IMR-90 (cell line): Measurements from ENCODE around the gene PTPRS. TPM values are rescaled to one million over a fixed set of nuclear protein-coding genes. Genes with fewer than 3 reads are reported as not detected.

Experiments used
- ATAC-seq: fragments of 200-7000 bp; cut with Tn5 transposase; 2 replicates; pipeline ENCODE4 v1.9.1; 2020; ENCODE audit warnings: low read depth, mild to moderate bottlenecking, moderate library complexity
- BruUV-seq: library from RNA; stranded (reverse); fragments of 400-500 nt; replicated peaks from 2 replicates; lab custom pipeline; 2021; lab: Mats Ljungman, UMichigan
- CTCF ChIA-PET: fragments of 300-600 bp; formaldehyde crosslinking; extraction: SDS; loops from one replicate; lab custom pipeline; 2021; ENCODE audit warnings: antibody characterized with exemption; lab: Yijun Ruan, JAX
- POLR2A ChIA-PET: fragments of 300-600 bp; sonication (Branson Sonifier 250); formaldehyde crosslinking; loops from one replicate; lab custom pipeline; 2022; ENCODE audit warnings: antibody characterized with exemption; ENCODE audit not compliant: unreplicated experiment; lab: Charles Lee
- DNase-seq: peaks from one replicate; pipeline ENCODE4 v3.0.0; 2013
- H2AFZ ChIP-seq: replicated peaks from 2 replicates; pipeline ENCODE3; 2013; ENCODE audit warnings: low read length, mild to moderate bottlenecking; ENCODE audit not compliant: poor library complexity
- H2AK5ac ChIP-seq: 2 replicates; pipeline ENCODE4 v1.6.1; 2013; ENCODE audit warnings: low read depth, low read length, inconsistent platforms
- H2AK9ac ChIP-seq: replicated peaks from 2 replicates; pipeline ENCODE3; 2013; ENCODE audit warnings: mild to moderate bottlenecking, low read depth, low read length, moderate library complexity; ENCODE audit not compliant: poor library complexity
- H2BK120ac ChIP-seq: 2 replicates; pipeline ENCODE4 v1.6.1; 2013; ENCODE audit warnings: low read depth, low read length, inconsistent platforms
- H2BK15ac ChIP-seq: 3 replicates; pipeline ENCODE4 v1.6.1; 2013; ENCODE audit warnings: low read depth, low read length, inconsistent platforms
- H2BK20ac ChIP-seq: 2 replicates; pipeline ENCODE4 v1.6.1; 2013; ENCODE audit warnings: low read depth, mild to moderate bottlenecking, inconsistent platforms, low read length, moderate library complexity
- H2BK5ac ChIP-seq: 2 replicates; pipeline ENCODE4 v1.6.1; 2013; ENCODE audit warnings: mild to moderate bottlenecking, low read depth, low read length, inconsistent platforms; ENCODE audit not compliant: poor library complexity, severe bottlenecking
- H3K14ac ChIP-seq: replicated peaks from 2 replicates; pipeline ENCODE4 v1.6.1; 2013; ENCODE audit warnings: low read depth, low read length, inconsistent platforms
- H3K18ac ChIP-seq: 2 replicates; pipeline ENCODE4 v1.6.1; 2013; ENCODE audit warnings: low read depth, low read length, control low read depth
- H3K23ac ChIP-seq: 2 replicates; pipeline ENCODE4 v1.6.1; 2013; ENCODE audit warnings: low read depth, low read length, inconsistent platforms
- H3K27ac ChIP-seq: 2 replicates; pipeline ENCODE4 v1.5.1; 2013; ENCODE audit warnings: mild to moderate bottlenecking, control low read depth, low read length; ENCODE audit not compliant: insufficient read depth
- H3K27me3 ChIP-seq: 2 replicates; pipeline ENCODE4 v1.6.1; 2013; ENCODE audit warnings: low read length; ENCODE audit not compliant: control insufficient read depth, insufficient read depth
- H3K36me3 ChIP-seq: 2 replicates; pipeline ENCODE4 v1.6.1; 2013; ENCODE audit warnings: low read length, mixed read lengths; ENCODE audit not compliant: control insufficient read depth, insufficient read depth
- H3K4ac ChIP-seq: 2 replicates; pipeline ENCODE4 v1.6.1; 2013; ENCODE audit warnings: low read depth, low read length, inconsistent platforms
- H3K4me1 ChIP-seq: 2 replicates; pipeline ENCODE4 v1.6.1; 2013; ENCODE audit warnings: low read length, mixed read lengths; ENCODE audit not compliant: control insufficient read depth, insufficient read depth
- H3K4me2 ChIP-seq: 2 replicates; pipeline ENCODE4 v1.6.1; 2013; ENCODE audit warnings: low read depth, mild to moderate bottlenecking, control low read depth, low read length, moderate library complexity
- H3K4me3 ChIP-seq: 2 replicates; pipeline ENCODE4 v1.5.1; 2013; ENCODE audit warnings: low read depth, mild to moderate bottlenecking, control low read depth, low read length, moderate library complexity; ENCODE audit not compliant: insufficient read depth
- H3K56ac ChIP-seq: 2 replicates; pipeline ENCODE4 v1.6.1; 2013; ENCODE audit warnings: low read length, inconsistent platforms; ENCODE audit not compliant: insufficient read depth; ENCODE audit errors: extremely low read depth
- H3K79me1 ChIP-seq, 2 experiments: 2 replicates each; pipeline ENCODE4 v1.6.1; 2013; ENCODE audit warnings: low read length in 2 of 2, inconsistent platforms in 1 of 2, low read depth in 1 of 2
- H3K9ac ChIP-seq: 2 replicates; pipeline ENCODE4 v1.6.1; 2013; ENCODE audit warnings: low read depth, low read length, control low read depth
- H3K9me1 ChIP-seq: 2 replicates; pipeline ENCODE4 v1.6.1; 2013; ENCODE audit warnings: low read length, inconsistent platforms; ENCODE audit not compliant: insufficient read depth
- H3K9me3 ChIP-seq: 2 replicates; pipeline ENCODE4 v1.6.1; 2013; ENCODE audit warnings: low read length; ENCODE audit not compliant: control insufficient read depth, insufficient read depth
- H4K20me1 ChIP-seq: 2 replicates; pipeline ENCODE4 v1.6.1; 2013; ENCODE audit warnings: low read length, inconsistent platforms; ENCODE audit not compliant: insufficient read depth
- H4K5ac ChIP-seq: 2 replicates; pipeline ENCODE4 v1.6.1; 2013; ENCODE audit warnings: mild to moderate bottlenecking, low read depth, low read length, control low read depth
- H4K8ac ChIP-seq, 2 experiments: 2 replicates each; pipeline ENCODE4 v1.6.1; 2013; ENCODE audit warnings: low read depth in 2 of 2, low read length in 2 of 2, control low read depth in 1 of 2, inconsistent platforms in 1 of 2
- H4K91ac ChIP-seq: 2 replicates; pipeline ENCODE4 v1.6.1; 2013; ENCODE audit warnings: low read depth, low read length, inconsistent platforms; ENCODE audit not compliant: insufficient read depth
- CEBPB ChIP-seq: IDR thresholded peaks from 2 replicates; pipeline ENCODE4 v1.6.1; 2012; ENCODE audit warnings: low read depth, low read length, improper control_type of control experiment
- WGBS, 2 experiments: methylation state at CpG; one replicate each; pipeline versions ENCODE4 v1.1.5 to v1.1.7; 2013; ENCODE audit warnings: missing lambda C conversion rate in 2 of 2; ENCODE audit not compliant: insufficient read length in 1 of 2; ENCODE audit errors: extremely low coverage in 2 of 2; 5-methylcytosine and 5-hydroxymethylcytosine counted together
- dilution Hi-C: fragments of 300-500 bp; cut with HindIII; formaldehyde crosslinking; loops from one replicate; pipeline ENCODE4 v1.14.3; 2018; ENCODE audit warnings: low sequenced_read_pairs; ENCODE audit not compliant: unreplicated experiment
- in situ Hi-C: fragments of 300-500 bp; cut with MboI; formaldehyde crosslinking; loops from 3 replicates; pipeline ENCODE4 v1.14.3; 2019; ENCODE audit warnings: low sequenced_read_pairs, inconsistent platforms, mixed read lengths
- intact Hi-C: fragments of 100-400 bp; cut with micrococcal nuclease; formaldehyde crosslinking; loops from 2 replicates; pipeline ENCODE4 v1.10.0; 2022
- polyA plus RNA-seq, 3 experiments: library from polyadenylated mRNA; depleted of rRNA; stranded (reverse); fragments of >200 nt; gene quantifications; 2 replicates each; pipeline ENCODE4 v1.2.3, GENCODE V29; 2012; ENCODE audit warnings: low replicate concordance in 1 of 3
- total RNA-seq: library from RNA; depleted of rRNA; stranded (reverse); fragments of >200 nt; gene quantifications from 2 replicates; pipeline ENCODE4 v1.2.3, GENCODE V29; 2012

Gene PTPRS
- total and polyA plus RNA-seq, 2 of the 4 experiments (the other 2 are of a cell fraction) = 40.1 to 51.9 TPM

DNA sequence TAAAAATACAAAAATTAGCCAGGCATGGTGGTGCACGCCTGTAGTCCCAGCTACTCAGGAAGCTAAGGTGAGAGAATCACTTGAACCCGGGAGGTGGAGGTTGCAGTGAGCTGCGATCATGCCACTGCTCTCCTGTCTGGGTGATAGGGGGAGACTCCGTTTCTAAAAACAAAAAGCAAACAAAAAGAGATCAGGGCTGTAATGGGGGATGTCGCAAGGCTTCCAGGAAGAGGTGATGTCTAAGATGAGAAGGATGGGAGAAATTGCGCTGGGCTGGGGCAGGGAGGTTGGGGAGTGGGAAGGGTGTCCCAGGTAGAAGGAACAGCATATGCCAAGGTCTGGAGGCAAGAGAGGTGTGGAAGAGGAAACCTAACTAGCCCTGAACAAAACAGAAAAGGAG is 36.1 kb downstream of the PTPRS start:
- intact Hi-C loops = no loop called here
- Histone ChIP-seq H3K27ac (no peak overlapping the region), H2AK9ac (no peak overlapping the region), H3K23ac (no peak overlapping the region), H3K36me3 (no peaks in the 10 kb centered on the region), H3K9me3 (no peaks in the 10 kb centered on the region), H2BK15ac (no peak overlapping the region), H3K4ac (no peak overlapping the region), H3K27me3 (no peaks in the 10 kb centered on the region), H4K91ac (no peak overlapping the region), H2AK5ac (no peak overlapping the region), H3K9ac (no peak overlapping the region), H3K4me2 (no peak overlapping the region), H3K18ac (no peak overlapping the region), H2BK20ac (no peak overlapping the region), H3K4me3 (no peak overlapping the region), H4K5ac (no peak overlapping the region), H3K14ac (no peak overlapping the region), H2AFZ (no peak overlapping the region), H2BK120ac (no peak overlapping the region), H3K79me1 (no peaks in the 10 kb centered on the region), H2BK5ac (no peak overlapping the region), H3K4me1 (peaks cover 6% of the 10 kb centered on the region), H3K56ac (no peak overlapping the region), H3K9me1 (no peaks in the 10 kb centered on the region), H4K8ac (no peak overlapping the region), H4K20me1 (peaks cover 20% of the 10 kb centered on the region)
- BruUV-seq = no TSS peak
- in situ Hi-C loops = no loop called here
- ChIA-PET CTCF (no interaction called here), POLR2A (no interaction called here)
- TF ChIP-seq CEBPB = no peak
- 86% methylated on average over 4 of the region's 6 CpGs; no CpG with 5 or more reads in 1 of the 2 experiments for WGBS, 2 experiments
- dilution Hi-C loops = no loop called here
- DNase-seq (no peak), ATAC-seq (no peak)
